DOHH2 (cell line): ENCODE measurements around the gene PGPEP1.

Experiments used
- H3F3A ChIP-seq: fragments of 200-600 bp; sonication (generic), shearing (Covaris generic); 2 replicates; pipeline ENCODE4 v1.6.0; 2016; ENCODE audit warnings: antibody characterized with exemption, mild to moderate bottlenecking; ENCODE audit not compliant: control insufficient read depth, insufficient read depth
- H3K27ac ChIP-seq: fragments of 200-600 bp; sonication (generic); 2 replicates; pipeline ENCODE4 v1.5.1; 2014; ENCODE audit warnings: low read depth, mild to moderate bottlenecking, low read length, moderate library complexity
- H3K27me3 ChIP-seq: fragments of 200-600 bp; sonication (generic); 2 replicates; pipeline ENCODE4 v1.6.1; 2014; ENCODE audit warnings: mild to moderate bottlenecking, low read length, mixed read lengths; ENCODE audit not compliant: control insufficient read depth
- H3K36me3 ChIP-seq: fragments of 200-600 bp; sonication (generic); 2 replicates; pipeline ENCODE4 v1.6.1; 2014; ENCODE audit warnings: mild to moderate bottlenecking, low read length, moderate library complexity, mixed read lengths; ENCODE audit not compliant: control insufficient read depth
- H3K4me1 ChIP-seq: fragments of 200-600 bp; sonication (generic); 2 replicates; pipeline ENCODE4 v1.6.1; 2014; ENCODE audit warnings: mild to moderate bottlenecking, low read length, mixed read lengths; ENCODE audit not compliant: control insufficient read depth
- H3K4me2 ChIP-seq: fragments of 200-600 bp; sonication (generic); 2 replicates; pipeline ENCODE4 v1.6.0; 2014; ENCODE audit warnings: mild to moderate bottlenecking, low read length, moderate library complexity
- H3K4me3 ChIP-seq: fragments of 200-600 bp; sonication (generic); 2 replicates; pipeline ENCODE4 v1.5.1; 2014; ENCODE audit warnings: mild to moderate bottlenecking, low read length, mixed read lengths
- H3K79me2 ChIP-seq: fragments of 200-600 bp; sonication (generic); 2 replicates; pipeline ENCODE4 v1.6.1; 2014; ENCODE audit warnings: mild to moderate bottlenecking, low read length, mixed read lengths; ENCODE audit not compliant: control insufficient read depth
- H3K9me2 ChIP-seq: fragments of 200-600 bp; sonication (generic); replicated peaks from 2 replicates; pipeline ENCODE4 v1.6.1; 2014; ENCODE audit warnings: mild to moderate bottlenecking, low read length, mixed read lengths; ENCODE audit not compliant: control insufficient read depth
- H3K9me3 ChIP-seq: fragments of 200-600 bp; sonication (generic); 2 replicates; pipeline ENCODE4 v1.6.1; 2014; ENCODE audit warnings: antibody characterized with exemption, low read length, mixed read lengths; ENCODE audit not compliant: control insufficient read depth, insufficient read depth
- H4K20me1 ChIP-seq: fragments of 200-600 bp; sonication (generic); 2 replicates; pipeline ENCODE4 v1.6.0; 2014; ENCODE audit warnings: low read depth, mild to moderate bottlenecking, antibody characterized with exemption, low read length, moderate library complexity; ENCODE audit not compliant: control insufficient read depth, insufficient read depth
- CTCF ChIP-seq: fragments of 200-600 bp; sonication (generic); IDR thresholded peaks from one replicate; pipeline ENCODE4 v1.5.1; 2014; ENCODE audit warnings: antibody characterized with exemption, mild to moderate bottlenecking, low read depth, low read length; ENCODE audit not compliant: poor library complexity, severe bottlenecking
- EZH2phosphoT487 ChIP-seq: fragments of 200-600 bp; sonication (generic); IDR thresholded peaks from 2 replicates; pipeline ENCODE4 v1.6.1; 2017; ENCODE audit warnings: borderline replicate concordance, mild to moderate bottlenecking, antibody characterized with exemption, low read length, moderate library complexity, mixed read lengths

Gene PGPEP1

DNA sequence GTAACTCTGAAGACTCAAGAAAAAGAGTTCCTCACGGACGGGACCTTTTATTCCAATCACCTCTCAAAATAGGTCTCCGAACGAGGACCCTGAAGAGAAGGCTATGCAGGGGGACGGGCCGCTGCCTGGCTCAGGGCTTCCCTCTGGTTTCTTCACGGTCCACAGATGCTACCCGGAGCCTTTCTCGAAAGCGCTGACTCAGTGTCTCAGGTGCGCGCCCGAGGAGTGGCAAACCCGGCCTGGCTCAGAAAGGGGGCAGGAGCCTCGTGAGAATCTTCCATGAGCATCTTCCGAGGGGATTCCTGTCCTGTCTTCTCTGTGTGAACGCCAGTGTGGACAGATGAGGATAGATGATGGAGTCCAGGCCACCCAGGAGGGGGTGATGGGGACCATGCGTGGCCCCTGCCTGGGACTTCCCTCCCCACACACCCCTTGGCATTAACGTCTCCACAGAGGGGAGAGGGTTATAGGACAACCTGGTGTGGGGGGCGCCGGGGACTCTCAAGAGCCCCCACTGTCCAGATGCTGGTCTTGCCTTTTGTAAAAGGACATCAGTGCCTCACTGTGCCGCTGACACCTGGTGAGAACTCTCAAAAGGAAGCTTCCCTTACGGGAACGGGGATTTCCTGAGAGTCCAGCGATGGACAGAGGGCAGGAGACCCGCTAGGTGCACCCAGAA is 34.0 kb upstream of the PGPEP1 start:
- peaks cover 59% of the 10 kb centered on the region for H3K36me3 ChIP-seq
- TF ChIP-seq EZH2phosphoT487 (no peak), CTCF (no peak)
- H3K4me3 ChIP-seq: peak overlapping the region; percentile 39
- H3K79me2 ChIP-seq: no peaks in the 10 kb centered on the region; the same call in 1 of the 2 replicates
- peaks cover 51% of the 10 kb centered on the region for H3K4me1 ChIP-seq
- H3K27ac ChIP-seq: peak overlapping the region; percentile 86
- no peaks in the 10 kb centered on the region for H4K20me1 ChIP-seq
- peak overlapping the region; percentile 91 for H3K4me2 ChIP-seq
- no peaks in the 10 kb centered on the region for H3K9me3 ChIP-seq
- H3F3A ChIP-seq: peaks cover 11% of the 10 kb centered on the region
- no peaks in the 10 kb centered on the region for H3K9me2 ChIP-seq
- no peaks in the 10 kb centered on the region for H3K27me3 ChIP-seq

GRCh38 chr19:18306888-18307260 is 33.5 kb upstream of the PGPEP1 start:
- Histone ChIP-seq H4K20me1 (no peaks in the 10 kb centered on the region), H3K36me3 (peaks cover 65% of the 10 kb centered on the region), H3K27me3 (no peaks in the 10 kb centered on the region), H3F3A (peaks cover 11% of the 10 kb centered on the region), H3K4me1 (peaks cover 51% of the 10 kb centered on the region), H3K79me2 (no peaks in the 10 kb centered on the region; the same call in 1 of the 2 replicates), H3K4me3 (peak overlapping the region; percentile 39), H3K9me3 (no peaks in the 10 kb centered on the region), H3K9me2 (no peaks in the 10 kb centered on the region), H3K27ac (peak overlapping the region; percentile 86), H3K4me2 (peak overlapping the region; percentile 91)
- TF ChIP-seq EZH2phosphoT487 (no peak), CTCF (no peak)

DNA sequence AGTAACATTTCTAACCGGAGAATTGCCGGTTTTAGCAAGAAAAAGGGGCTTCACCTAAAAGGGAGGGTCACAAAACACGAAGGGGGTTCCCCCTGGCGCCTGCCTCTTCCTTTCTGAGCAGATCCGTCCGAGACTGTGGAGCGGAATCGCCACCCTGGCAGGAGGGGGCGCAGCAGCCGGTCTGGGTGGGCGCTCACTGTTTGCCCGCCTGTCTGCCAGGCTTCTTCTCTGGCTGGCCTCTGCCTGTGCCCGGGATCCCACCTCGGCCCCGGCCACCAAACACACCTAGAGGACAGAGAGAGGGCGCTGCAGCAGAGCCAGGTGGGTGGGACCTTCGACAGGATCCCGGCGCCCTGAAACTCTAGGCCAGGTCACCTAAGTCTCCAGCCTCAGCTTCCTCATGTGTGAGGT is 33.1 kb upstream of the PGPEP1 start:
- no peaks in the 10 kb centered on the region for H3K9me2 ChIP-seq
- H3K4me3 ChIP-seq: no peak overlapping the region
- peaks cover 51% of the 10 kb centered on the region for H3K4me1 ChIP-seq
- H3F3A ChIP-seq: peaks cover 11% of the 10 kb centered on the region
- no peak for TF ChIP-seq CTCF
- no peak for TF ChIP-seq EZH2phosphoT487
- H3K4me2 ChIP-seq: peak overlapping the region; percentile 91
- no peaks in the 10 kb centered on the region for H3K9me3 ChIP-seq
- peak overlapping the region; percentile 86 for H3K27ac ChIP-seq
- no peaks in the 10 kb centered on the region for H4K20me1 ChIP-seq
- peaks cover 69% of the 10 kb centered on the region for H3K36me3 ChIP-seq
- no peaks in the 10 kb centered on the region for H3K27me3 ChIP-seq
- no peaks in the 10 kb centered on the region; the same call in 1 of the 2 replicates for H3K79me2 ChIP-seq
